Measurements from ENCODE around the gene NEXN.

NEXN gene

DNA sequence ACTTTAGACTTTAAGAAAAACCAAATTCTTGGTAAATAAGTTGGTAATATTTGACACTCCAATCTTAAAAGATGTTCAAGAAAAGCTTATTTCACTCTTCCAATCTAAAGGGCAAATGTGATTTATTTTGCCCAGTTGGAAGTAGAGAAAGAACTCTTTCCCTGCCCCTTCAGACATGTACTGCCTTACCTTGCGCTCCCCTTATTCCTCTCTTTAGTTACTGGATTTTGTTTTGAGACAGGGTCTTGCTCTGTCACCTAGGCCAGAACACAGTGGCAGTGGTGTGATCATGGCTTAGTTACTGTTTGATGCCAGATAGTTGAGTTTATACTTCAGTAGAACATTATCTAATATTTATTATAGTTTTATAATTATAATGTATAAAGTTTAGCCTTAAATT, 62.9 kb downstream of the NEXN start:
- Histone ChIP-seq H3K79me2 (ENCODE audit: control insufficient read depth, low read length) (peaks cover 10% of the 10 kb centered on the region), H3K4me1 (ENCODE audit: control insufficient read depth, low read length) (peaks cover 29% of the 10 kb centered on the region), H3K4me2 (ENCODE audit: low read length) (peak overlapping the region; percentile 13; the same call in 1 of the 2 replicates)

DNA sequence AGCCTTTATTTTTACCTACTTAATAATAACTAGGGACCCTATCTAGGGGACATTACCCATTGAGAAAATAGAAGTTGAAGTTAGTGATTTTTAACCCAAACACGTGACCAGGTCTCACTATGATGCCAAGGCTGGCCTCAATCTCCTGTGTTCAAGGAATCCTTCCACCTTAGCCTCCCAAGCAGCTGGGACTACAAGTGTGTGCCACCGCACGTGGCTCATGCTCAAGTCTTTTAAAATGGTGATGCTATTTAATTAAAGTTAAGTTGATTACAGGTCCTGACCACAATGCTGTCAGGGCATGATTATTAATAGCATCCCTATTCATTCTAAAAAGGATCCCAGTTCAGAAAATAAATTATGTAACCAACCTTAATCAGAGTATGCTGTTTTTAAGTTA, 65.5 kb downstream of the NEXN start:
- no peak for TF ChIP-seq EZH2phosphoT487 (IDR thresholded peaks at IDR 0.05; ENCODE audit: borderline replicate concordance, low read length)
- TF ChIP-seq, protein P1, sequence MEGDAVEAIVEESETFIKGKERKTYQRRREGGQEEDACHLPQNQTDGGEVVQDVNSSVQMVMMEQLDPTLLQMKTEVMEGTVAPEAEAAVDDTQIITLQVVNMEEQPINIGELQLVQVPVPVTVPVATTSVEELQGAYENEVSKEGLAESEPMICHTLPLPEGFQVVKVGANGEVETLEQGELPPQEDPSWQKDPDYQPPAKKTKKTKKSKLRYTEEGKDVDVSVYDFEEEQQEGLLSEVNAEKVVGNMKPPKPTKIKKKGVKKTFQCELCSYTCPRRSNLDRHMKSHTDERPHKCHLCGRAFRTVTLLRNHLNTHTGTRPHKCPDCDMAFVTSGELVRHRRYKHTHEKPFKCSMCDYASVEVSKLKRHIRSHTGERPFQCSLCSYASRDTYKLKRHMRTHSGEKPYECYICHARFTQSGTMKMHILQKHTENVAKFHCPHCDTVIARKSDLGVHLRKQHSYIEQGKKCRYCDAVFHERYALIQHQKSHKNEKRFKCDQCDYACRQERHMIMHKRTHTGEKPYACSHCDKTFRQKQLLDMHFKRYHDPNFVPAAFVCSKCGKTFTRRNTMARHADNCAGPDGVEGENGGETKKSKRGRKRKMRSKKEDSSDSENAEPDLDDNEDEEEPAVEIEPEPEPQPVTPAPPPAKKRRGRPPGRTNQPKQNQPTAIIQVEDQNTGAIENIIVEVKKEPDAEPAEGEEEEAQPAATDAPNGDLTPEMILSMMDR (IDR thresholded peaks at IDR 0.05; ENCODE audit: low read depth, low read length, poor library complexity, severe bottlenecking): no peak
- H3F3A ChIP-seq (ENCODE audit: control insufficient read depth, insufficient read depth): peaks cover 18% of the 10 kb centered on the region
- peaks cover 12% of the 10 kb centered on the region; the same call in 1 of the 2 replicates for H4K20me1 ChIP-seq (ENCODE audit: control insufficient read depth, insufficient read depth, low read depth, low read length)
- peaks cover 16% of the 10 kb centered on the region for H3K79me2 ChIP-seq (ENCODE audit: control insufficient read depth, low read length)
- no peak overlapping the region for H3K27ac ChIP-seq (ENCODE audit: low read depth, low read length)
- H3K4me3 ChIP-seq (ENCODE audit: low read length): no peak overlapping the region
- H3K9me2 ChIP-seq (replicated peaks; ENCODE audit: control insufficient read depth, low read length): no peaks in the 10 kb centered on the region
- no peak overlapping the region for H3K4me2 ChIP-seq (ENCODE audit: low read length)
- no peaks in the 10 kb centered on the region for H3K27me3 ChIP-seq (ENCODE audit: control insufficient read depth, low read length)
- peaks cover 29% of the 10 kb centered on the region for H3K4me1 ChIP-seq (ENCODE audit: control insufficient read depth, low read length)
- H3K9me3 ChIP-seq (ENCODE audit: control insufficient read depth, insufficient read depth, low read length): no peaks in the 10 kb centered on the region
- peaks cover 96% of the 10 kb centered on the region for H3K36me3 ChIP-seq (ENCODE audit: control insufficient read depth, low read length)

More for the DNA sequence above, 62.9 kb downstream of the NEXN start:
- TF ChIP-seq, protein P1 (IDR thresholded peaks at IDR 0.05; ENCODE audit: low read depth, low read length, poor library complexity, severe bottlenecking): no peak
- no peak for TF ChIP-seq EZH2phosphoT487 (IDR thresholded peaks at IDR 0.05; ENCODE audit: borderline replicate concordance, low read length)
- H3K27ac ChIP-seq (ENCODE audit: low read depth, low read length): no peak overlapping the region
- H3K36me3 ChIP-seq (ENCODE audit: control insufficient read depth, low read length): peaks cover 96% of the 10 kb centered on the region
- peaks cover 22% of the 10 kb centered on the region for H3F3A ChIP-seq (ENCODE audit: control insufficient read depth, insufficient read depth)
- no peaks in the 10 kb centered on the region for H3K9me3 ChIP-seq (ENCODE audit: control insufficient read depth, insufficient read depth, low read length)
- H3K9me2 ChIP-seq (replicated peaks; ENCODE audit: control insufficient read depth, low read length): no peaks in the 10 kb centered on the region
- no peak overlapping the region for H3K4me3 ChIP-seq (ENCODE audit: low read length)
- H3K27me3 ChIP-seq (ENCODE audit: control insufficient read depth, low read length): no peaks in the 10 kb centered on the region
- peaks cover 10% of the 10 kb centered on the region; the same call in 1 of the 2 replicates for H4K20me1 ChIP-seq (ENCODE audit: control insufficient read depth, insufficient read depth, low read depth, low read length)

DNA sequence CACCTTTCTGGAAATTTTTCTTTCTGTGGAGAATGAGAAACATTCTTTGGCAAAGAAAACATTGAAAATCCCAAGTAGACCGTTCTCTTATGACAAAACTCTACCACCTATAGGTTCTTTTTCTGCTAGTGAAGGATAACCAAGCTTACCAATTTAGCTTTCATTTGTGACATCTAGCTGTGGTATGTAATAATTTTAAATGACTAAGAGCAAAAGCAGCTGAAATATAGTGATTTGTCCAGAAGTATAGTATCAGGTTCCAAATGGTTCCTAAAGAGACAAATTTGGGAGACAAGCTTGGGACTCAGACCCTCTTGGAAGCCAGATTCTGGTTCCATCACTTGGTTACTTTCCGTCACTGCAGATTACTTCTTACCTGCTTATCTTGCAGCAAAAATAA, 66.1 kb downstream of the NEXN start:
- Histone ChIP-seq H3K9me3 (ENCODE audit: control insufficient read depth, insufficient read depth, low read length) (no peaks in the 10 kb centered on the region), H3K4me1 (ENCODE audit: control insufficient read depth, low read length) (peaks cover 29% of the 10 kb centered on the region), H3K9me2 (replicated peaks; ENCODE audit: control insufficient read depth, low read length) (no peaks in the 10 kb centered on the region), H3K27me3 (ENCODE audit: control insufficient read depth, low read length) (no peaks in the 10 kb centered on the region), H3K4me3 (ENCODE audit: low read length) (no peak overlapping the region), H3K36me3 (ENCODE audit: control insufficient read depth, low read length) (peaks cover 93% of the 10 kb centered on the region), H3K27ac (ENCODE audit: low read depth, low read length) (no peak overlapping the region), H3K79me2 (ENCODE audit: control insufficient read depth, low read length) (peaks cover 18% of the 10 kb centered on the region), H3K4me2 (ENCODE audit: low read length) (no peak overlapping the region), H3F3A (ENCODE audit: control insufficient read depth, insufficient read depth) (peaks cover 18% of the 10 kb centered on the region), H4K20me1 (ENCODE audit: control insufficient read depth, insufficient read depth, low read depth, low read length) (peaks cover 12% of the 10 kb centered on the region; the same call in 1 of the 2 replicates)
- TF ChIP-seq, protein P1 (IDR thresholded peaks at IDR 0.05; ENCODE audit: low read depth, low read length, poor library complexity, severe bottlenecking): no peak
- TF ChIP-seq EZH2phosphoT487 (IDR thresholded peaks at IDR 0.05; ENCODE audit: borderline replicate concordance, low read length): no peak
